Measurements from ENCODE around the gene TIMD4.

DNA sequence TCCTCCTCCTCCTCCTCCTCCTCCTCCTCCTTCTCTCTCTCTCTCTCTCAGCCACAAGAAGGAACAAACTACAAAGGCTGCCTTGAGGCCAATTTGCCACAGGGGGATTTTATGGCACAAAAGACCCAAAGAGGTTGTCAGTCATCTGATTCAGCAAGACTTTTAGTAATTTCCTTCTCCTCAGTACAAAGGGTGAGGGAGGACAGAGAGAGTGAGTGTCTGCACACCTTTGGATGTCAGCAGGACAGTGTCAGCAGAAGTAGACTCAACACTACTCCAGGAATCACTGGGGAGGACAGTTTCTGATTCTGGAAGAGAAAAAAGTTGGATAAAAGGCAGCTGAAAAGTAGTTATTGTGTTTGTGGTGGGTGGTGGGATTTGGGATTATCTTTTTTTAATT, 13.6 kb downstream of the TIMD4 start:
- TF ChIP-seq, protein P1, sequence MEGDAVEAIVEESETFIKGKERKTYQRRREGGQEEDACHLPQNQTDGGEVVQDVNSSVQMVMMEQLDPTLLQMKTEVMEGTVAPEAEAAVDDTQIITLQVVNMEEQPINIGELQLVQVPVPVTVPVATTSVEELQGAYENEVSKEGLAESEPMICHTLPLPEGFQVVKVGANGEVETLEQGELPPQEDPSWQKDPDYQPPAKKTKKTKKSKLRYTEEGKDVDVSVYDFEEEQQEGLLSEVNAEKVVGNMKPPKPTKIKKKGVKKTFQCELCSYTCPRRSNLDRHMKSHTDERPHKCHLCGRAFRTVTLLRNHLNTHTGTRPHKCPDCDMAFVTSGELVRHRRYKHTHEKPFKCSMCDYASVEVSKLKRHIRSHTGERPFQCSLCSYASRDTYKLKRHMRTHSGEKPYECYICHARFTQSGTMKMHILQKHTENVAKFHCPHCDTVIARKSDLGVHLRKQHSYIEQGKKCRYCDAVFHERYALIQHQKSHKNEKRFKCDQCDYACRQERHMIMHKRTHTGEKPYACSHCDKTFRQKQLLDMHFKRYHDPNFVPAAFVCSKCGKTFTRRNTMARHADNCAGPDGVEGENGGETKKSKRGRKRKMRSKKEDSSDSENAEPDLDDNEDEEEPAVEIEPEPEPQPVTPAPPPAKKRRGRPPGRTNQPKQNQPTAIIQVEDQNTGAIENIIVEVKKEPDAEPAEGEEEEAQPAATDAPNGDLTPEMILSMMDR (conservative IDR thresholded peaks at IDR 0.05), result no peak
- no peak for TF ChIP-seq EZH2 (IDR thresholded peaks at IDR 0.05; ENCODE audit: low read depth)

Measured in PC-9 (cell line).